Measurements from ENCODE around the gene TXNRD2. TPM values are rescaled to one million over a fixed set of nuclear protein-coding genes. Genes with fewer than 3 reads are reported as not detected.

Gene TXNRD2
- polyA plus RNA-seq, result 17.3 TPM

DNA sequence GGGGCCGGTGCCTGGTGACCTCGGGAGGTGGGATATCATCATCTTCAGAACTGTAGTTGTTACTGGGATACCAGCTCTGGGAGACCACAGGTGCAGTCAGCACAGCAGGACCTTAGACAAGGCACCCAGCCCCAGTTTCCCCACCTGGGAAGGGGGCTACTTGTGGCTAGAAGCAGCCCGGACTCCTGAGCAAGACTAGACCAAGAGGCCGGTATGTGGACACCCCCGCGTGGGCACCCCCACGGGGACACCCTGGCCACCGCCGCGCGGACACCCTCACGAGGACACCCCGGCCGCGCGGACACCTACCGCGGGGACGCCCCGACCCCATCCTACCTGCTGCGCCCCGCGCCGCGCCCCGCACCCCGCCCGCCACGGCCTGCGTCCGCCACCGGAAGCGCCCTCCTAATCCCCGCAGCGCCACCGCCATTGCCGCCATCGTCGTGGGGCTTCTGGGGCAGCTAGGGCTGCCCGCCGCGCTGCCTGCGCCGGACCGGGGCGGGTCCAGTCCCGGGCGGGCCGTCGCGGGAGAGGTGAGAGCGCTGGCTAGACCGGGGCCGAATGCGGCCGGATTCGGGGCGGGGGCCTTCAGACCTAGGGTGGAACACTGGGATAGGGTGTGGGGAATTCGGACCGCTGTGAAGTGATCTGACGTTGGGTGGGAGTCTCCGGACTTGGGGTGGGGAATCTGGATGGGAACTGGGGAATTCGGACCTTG, at the start of gene TXNRD2, which contains the start of gene COMT:
Gene TXNRD2, minus strand, starts transcription at position 454 of the 718 bp plus-strand sequence. Its CDS starts 15 bp downstream, at position 439.
Gene COMT, plus strand, starts transcription at position 408 of the 718 bp plus-strand sequence. CDS start 20,755 bp downstream, outside the sequence.
- peaks cover 0 to 3% (median 2%) of the 10 kb centered on the region in 3 donors for H3K9me3 Mint-ChIP-seq
- H3K4me1 Mint-ChIP-seq, result peaks cover 19 to 32% (median 29%) of the 10 kb centered on the region in 3 donors

DNA sequence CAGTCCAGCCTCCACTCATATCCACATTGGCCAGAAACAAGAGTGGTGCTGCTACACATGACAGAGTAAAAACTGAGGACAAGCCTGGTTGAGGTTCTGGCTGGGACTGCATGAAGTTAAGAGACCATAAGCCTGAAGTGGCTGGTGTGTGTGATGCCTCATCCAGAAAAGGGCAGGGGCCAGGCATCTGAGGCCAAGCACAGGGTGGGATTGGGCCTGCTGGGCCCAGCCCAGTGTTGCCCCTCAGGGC, 49.7 kb upstream of the TXNRD2 start:
- H3K9me3 Mint-ChIP-seq, result no peaks in the 10 kb centered on the region
- no peak overlapping the region for H3K4me3 Mint-ChIP-seq
- no peaks in the 10 kb centered on the region for H3K36me3 Mint-ChIP-seq
- peak overlapping the region in 1 of 3 donors; percentile 31 for H3K27ac Mint-ChIP-seq
- no peaks in the 10 kb centered on the region for H3K27me3 Mint-ChIP-seq
- H3K4me1 Mint-ChIP-seq, result peaks cover 0 to 1% (median 0%) of the 10 kb centered on the region in 3 donors

More for the DNA sequence above, at the start of gene TXNRD2, which contains the start of gene COMT:
- peak within 1 kb of the TSS; percentile 90 to 96 (median 92) for H3K27ac Mint-ChIP-seq
- H3K36me3 Mint-ChIP-seq, result peaks cover 7% of the 10 kb centered on the region
- peak within 1 kb of the TSS; percentile 85 to 97 (median 95) for H3K4me3 Mint-ChIP-seq
- no peaks in the 10 kb centered on the region for H3K27me3 Mint-ChIP-seq

DNA sequence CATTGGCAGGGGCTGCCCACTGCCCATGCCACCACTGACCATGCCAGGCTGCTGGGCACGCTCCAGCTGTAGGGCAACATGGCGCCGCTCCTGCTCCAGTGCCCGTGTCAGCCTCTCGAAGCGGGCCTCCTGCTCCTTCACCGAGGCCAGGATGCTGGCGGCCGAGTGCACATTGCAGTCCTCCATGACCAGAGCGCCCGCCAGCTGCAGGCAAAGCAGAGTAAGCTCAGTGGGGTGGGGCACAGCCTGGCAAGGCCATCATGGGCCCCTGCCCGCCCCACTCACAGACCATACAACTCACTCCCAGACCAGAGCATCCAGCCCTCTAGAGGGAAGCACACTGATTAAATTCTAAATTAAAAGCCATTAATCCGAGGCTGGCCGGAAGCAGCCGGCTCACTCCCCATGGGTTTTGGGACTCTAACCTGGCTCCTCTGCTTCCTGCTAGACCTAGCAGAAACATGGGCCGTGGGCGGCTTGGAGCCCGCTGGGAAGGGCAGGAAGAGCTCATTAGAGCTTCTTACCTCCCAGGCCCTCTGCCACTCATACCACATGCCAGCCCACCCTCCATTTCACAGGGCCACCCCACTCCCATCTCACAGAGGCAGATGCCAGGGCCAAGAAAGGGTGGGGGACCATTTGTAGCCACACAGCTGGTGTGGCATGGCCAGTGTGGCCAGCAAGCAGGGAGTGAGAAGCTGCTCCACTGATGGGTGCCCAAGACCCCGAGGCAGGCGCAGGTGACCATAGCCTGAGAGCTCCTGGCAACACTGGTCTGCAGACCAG, 49.2 kb upstream of the TXNRD2 start:
- H3K27ac Mint-ChIP-seq, result peak overlapping the region in 1 of 3 donors; percentile 31
- no peaks in the 10 kb centered on the region for H3K36me3 Mint-ChIP-seq
- H3K9me3 Mint-ChIP-seq, result no peaks in the 10 kb centered on the region
- no peak overlapping the region for H3K4me3 Mint-ChIP-seq
- H3K27me3 Mint-ChIP-seq, result no peaks in the 10 kb centered on the region
- H3K4me1 Mint-ChIP-seq, result peaks cover 0 to 1% (median 0%) of the 10 kb centered on the region in 3 donors

DNA sequence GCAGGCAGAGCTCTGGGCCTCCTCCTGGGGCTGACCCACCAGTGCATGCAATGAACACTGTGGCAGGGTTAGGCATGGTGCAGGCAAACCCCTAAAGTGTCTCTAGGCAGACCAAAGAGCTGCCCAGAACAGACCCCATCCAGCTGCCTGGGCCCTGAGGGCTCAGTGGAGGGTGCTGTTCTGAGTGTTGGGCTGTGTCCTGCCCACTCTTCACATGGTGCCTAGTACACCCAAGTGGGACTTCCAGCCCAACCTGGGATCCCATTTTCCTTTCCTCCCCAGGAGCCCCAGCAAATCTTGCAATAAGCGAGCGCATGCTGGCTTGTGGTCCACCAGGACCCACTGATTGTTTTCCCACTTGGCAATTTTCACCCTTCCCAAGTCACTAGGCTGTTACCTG, 48.6 kb upstream of the TXNRD2 start:
- Mint-ChIP-seq H3K36me3 (no peaks in the 10 kb centered on the region), H3K4me1 (peaks cover 0 to 1% (median 0%) of the 10 kb centered on the region in 3 donors), H3K9me3 (no peaks in the 10 kb centered on the region), H3K4me3 (no peak overlapping the region), H3K27ac (no peak overlapping the region), H3K27me3 (no peaks in the 10 kb centered on the region)

DNA sequence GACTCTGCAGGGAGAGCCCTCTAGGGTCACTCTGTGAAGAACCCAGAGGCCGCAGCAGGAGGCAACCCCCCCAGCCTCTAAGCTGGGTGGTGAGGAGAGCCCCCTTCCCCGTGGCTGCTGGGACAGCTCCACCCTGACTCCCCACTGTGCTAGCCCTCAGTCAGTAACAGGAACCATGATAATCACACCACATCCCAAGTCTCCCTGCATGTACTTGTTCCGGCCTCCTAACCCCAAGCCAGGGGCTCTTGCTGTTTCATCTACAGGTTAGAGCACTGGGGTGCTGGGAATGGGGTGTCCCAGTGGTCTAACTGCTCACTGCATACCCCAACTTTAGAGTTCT, 48.1 kb upstream of the TXNRD2 start:
- H3K9me3 Mint-ChIP-seq, result no peaks in the 10 kb centered on the region
- H3K4me1 Mint-ChIP-seq, result peaks cover 0 to 1% (median 0%) of the 10 kb centered on the region in 3 donors
- no peaks in the 10 kb centered on the region for H3K36me3 Mint-ChIP-seq
- H3K27me3 Mint-ChIP-seq, result no peaks in the 10 kb centered on the region
- H3K4me3 Mint-ChIP-seq, result no peak overlapping the region
- H3K27ac Mint-ChIP-seq, result no peak overlapping the region

DNA sequence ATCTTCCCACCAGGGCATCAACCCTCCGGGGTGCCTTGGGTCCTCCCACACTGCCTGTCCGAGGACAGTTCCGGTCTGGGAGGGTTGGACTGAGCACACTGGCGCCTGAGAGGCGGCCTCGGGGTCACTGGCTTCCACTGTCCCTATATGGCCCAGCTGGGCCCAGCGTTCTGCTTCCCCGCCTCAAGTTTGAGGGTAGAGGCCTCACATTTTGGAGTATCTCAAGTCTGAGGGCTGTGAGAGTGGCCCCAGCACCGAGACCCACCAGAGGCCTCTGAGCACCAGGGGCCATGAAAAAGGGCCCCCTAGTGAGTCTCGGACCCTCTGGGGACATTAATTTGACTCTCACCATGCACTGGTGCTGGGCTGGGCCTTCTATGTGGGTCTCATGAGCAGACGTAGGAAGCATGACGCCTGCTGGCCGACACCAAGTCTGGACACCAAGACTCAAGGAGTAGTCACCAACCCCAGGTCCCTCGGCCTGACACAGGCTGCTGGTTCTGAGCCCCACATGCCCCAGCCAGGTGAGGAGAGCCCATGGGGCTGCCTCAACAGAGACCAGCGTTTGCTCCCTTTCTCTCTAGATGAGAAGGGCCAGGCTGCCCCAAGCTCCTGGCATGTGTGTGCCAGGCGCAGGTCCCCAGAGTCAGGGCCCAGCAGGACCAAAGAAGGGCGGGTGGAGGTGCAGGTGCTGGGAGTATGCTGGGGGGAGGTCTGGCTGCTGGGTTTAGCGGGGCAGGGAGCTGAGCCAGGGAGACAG, 47.5 kb upstream of the TXNRD2 start:
- H3K4me3 Mint-ChIP-seq, result no peak overlapping the region
- H3K9me3 Mint-ChIP-seq, result no peaks in the 10 kb centered on the region
- H3K4me1 Mint-ChIP-seq, result peaks cover 0 to 1% (median 0%) of the 10 kb centered on the region in 3 donors
- H3K27ac Mint-ChIP-seq, result no peak overlapping the region
- peaks cover 3% of the 10 kb centered on the region for H3K27me3 Mint-ChIP-seq
- no peaks in the 10 kb centered on the region for H3K36me3 Mint-ChIP-seq

DNA sequence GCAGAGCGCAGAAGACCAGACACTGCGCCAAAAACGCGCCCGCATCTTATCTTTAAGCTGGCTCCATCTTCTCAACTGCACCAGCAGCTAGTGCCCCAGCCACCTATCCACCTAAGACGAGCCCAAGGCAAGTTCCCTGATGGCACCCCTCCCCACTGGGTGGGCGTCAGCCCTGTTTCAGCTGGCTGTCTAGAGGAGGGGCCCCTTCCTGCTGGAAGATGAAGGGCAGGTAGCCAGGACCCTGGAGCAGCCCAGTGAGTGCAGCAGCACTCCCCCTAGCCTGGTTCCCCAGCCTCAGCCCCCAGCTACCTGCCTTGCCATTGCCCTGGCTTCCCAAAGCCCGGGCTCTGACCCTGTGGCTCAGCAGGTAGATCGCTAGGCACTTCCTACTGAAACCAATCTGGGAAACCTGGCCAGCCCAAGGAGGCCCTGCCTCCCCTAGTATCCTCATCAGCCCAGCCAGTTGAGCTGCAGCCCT, 46.8 kb upstream of the TXNRD2 start:
- no peaks in the 10 kb centered on the region for H3K9me3 Mint-ChIP-seq
- H3K4me3 Mint-ChIP-seq, result peak overlapping the region in 2 of 4 donors; percentile 58 to 90
- H3K27ac Mint-ChIP-seq, result peak overlapping the region in 1 of 3 donors; percentile 16
- no peaks in the 10 kb centered on the region for H3K36me3 Mint-ChIP-seq
- no peaks in the 10 kb centered on the region for H3K4me1 Mint-ChIP-seq
- peaks cover 3% of the 10 kb centered on the region for H3K27me3 Mint-ChIP-seq

DNA sequence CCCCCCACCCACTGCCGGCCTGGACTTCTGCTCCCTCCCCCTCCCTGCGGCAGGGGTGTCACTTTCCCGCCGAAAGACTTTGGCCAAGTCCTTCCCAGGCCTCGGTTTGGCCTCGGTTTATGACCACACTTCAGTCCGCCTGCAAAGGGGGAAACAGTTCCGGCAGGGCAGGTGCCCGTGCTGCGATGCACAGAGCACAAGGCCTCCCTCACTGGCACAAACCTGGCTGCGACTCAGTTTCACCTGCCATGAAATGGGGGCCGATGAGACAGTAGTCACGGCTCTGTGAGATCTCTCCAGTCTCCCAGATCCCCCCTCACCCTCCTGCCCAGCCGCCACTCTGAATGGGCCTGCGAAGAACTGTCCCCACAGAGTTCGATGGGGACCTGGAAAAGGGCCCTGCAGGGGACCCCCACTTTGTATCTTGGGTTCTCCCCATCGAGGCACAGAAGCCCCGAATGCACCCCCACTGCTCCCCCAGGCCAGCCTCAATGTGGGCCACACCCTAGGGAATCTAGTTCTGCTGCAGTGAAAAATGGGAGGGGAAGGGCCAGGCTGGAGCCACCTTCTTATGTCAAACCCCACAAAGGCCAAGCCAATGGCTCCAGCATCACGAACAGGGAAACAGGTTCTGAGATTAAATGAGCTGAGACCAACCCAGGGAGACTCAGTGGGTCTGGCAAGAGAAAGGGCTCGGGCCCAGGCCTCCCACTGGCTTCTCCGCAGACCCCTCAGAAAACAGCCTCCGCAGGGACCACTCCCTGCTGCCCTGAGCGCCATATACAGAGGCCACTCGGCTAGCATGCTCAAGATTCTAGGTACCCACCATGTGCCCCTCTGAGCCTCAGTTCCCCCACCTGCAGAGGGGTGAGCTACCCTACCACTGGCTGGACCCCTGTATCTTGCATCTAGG, 46.0 kb upstream of the TXNRD2 start:
- peak overlapping the region in 1 of 3 donors; percentile 16 for H3K27ac Mint-ChIP-seq
- no peaks in the 10 kb centered on the region for H3K36me3 Mint-ChIP-seq

DNA sequence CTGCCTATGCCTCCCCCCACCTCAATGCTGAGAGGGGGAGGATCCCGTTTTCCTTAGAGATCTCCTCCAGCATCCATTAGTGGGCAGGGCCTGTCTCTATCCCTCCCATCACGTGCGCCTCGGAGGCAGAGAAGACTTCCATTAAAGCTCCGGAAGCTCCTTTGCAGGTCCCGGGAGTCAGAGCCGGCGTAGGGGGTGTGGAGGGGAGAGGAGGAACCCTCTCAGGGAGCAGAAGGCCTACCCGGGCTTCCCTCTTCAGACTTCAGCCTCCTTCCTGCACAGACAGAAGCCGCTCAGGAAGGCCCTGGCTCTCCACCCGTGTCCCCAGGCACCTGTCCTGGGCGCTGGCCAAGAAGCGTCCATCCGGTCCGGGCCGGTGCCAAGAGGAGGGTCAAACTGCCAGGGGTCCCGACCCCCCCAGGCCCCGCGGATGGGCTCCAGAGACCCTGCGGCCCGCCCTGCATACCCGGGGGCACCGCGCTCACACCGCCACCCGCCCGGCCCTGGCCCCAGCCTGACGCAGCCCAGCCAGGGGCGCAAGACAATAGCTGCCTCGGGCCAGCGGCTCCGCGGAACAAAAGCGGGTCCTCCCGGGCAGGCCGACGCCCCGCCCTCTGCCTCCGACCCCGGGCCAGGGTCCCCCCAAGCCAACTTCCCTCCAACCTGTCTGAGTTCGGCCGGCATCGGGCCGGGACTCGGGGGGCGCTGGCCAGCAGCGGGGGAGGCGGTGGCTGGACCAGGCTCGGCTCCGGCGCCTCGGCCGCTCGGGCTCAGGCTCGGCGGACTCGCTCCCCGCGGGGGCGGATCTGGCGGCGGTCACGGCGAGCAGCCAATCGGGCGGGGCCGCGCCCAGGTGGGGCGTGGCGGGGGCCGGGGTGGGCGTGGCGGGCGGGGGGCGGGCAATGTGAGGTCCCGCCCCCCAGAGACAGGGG, 45.1 kb upstream of the TXNRD2 start:
- Mint-ChIP-seq H3K4me1 (no peaks in the 10 kb centered on the region), H3K27ac (no peak overlapping the region), H3K27me3 (peaks cover 3% of the 10 kb centered on the region), H3K4me3 (peak overlapping the region; percentile 35 to 86 (median 57)), H3K36me3 (no peaks in the 10 kb centered on the region), H3K9me3 (no peaks in the 10 kb centered on the region)

More for the DNA sequence above, 46.0 kb upstream of the TXNRD2 start:
- H3K9me3 Mint-ChIP-seq, result no peaks in the 10 kb centered on the region
- peaks cover 3% of the 10 kb centered on the region for H3K27me3 Mint-ChIP-seq
- H3K4me1 Mint-ChIP-seq, result no peaks in the 10 kb centered on the region
- peak overlapping the region in 3 of 4 donors; percentile 48 to 90 (median 78) for H3K4me3 Mint-ChIP-seq

DNA sequence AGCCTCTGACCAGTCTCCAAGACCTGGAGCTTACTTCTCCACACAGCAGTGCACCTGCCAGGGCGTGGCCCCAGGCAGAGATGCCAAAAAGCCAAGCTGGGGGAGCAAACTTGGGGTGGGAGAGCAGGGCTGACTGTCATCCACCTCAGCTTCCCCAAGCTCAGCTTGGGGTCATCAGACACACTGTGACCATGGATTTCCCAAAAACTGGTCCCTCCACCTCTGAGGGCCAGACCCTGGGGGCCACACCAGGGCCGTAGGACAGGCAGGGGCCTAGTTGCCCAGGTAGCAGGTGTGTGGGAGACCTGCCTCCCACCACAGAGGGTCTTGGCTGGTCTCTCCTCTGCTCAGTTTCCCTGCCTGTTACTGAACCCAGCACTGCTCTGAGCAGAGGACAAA, 44.4 kb upstream of the TXNRD2 start:
- no peaks in the 10 kb centered on the region for H3K9me3 Mint-ChIP-seq
- H3K27me3 Mint-ChIP-seq, result peaks cover 3% of the 10 kb centered on the region
- no peaks in the 10 kb centered on the region for H3K36me3 Mint-ChIP-seq
- H3K27ac Mint-ChIP-seq, result no peak overlapping the region
- H3K4me1 Mint-ChIP-seq, result no peaks in the 10 kb centered on the region
- peak overlapping the region in 3 of 4 donors; percentile 35 to 66 (median 48) for H3K4me3 Mint-ChIP-seq

DNA sequence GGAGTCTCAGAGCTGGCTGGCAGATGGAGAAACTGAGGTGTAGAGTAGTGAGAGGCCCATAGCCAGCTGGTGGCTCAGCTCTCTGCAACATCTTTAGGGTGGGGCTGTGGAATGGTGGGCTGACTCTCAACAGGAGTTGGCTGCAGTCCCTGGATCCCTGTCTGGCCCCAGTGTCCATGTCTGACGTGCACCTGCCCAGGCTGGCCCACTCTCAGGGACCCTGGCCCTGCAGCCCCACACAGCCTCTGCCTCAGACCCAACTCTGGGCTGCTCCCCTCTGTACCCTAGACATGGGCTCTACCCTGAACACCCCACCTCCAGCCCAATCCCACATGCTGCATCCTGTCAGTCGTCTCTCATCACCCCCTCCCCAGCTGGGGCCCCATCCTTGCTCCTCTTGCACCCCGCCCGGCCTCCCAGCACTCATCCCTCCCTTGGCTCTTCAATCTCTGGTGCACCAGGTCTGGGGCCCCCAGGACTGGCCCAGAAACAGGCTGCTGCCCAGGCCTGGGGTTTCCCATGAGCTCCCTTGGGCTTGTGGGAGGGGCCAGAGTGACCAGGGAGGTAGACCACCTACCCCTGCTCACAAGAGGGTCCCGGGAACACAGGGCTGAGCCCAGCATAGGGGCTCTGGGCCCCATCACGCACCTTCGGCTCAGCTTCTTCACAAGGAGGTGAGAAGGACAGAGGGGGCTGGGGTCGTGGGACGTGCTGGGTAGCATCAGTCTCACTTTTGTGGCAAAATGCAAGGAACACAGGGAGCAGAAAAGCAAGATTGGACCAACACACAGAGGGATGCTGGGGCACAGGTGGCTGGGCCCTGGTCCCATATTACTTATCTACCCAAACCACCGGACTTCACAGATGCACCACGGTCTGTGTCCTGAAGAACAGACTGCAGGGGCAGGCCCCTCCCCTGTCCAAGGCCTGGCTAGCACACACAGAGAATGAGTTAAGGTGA, 43.5 kb upstream of the TXNRD2 start:
- Mint-ChIP-seq H3K4me3 (peak overlapping the region in 1 of 4 donors; percentile 70), H3K4me1 (no peaks in the 10 kb centered on the region), H3K27ac (no peak overlapping the region), H3K36me3 (no peaks in the 10 kb centered on the region), H3K9me3 (no peaks in the 10 kb centered on the region), H3K27me3 (peaks cover 3% of the 10 kb centered on the region)

DNA sequence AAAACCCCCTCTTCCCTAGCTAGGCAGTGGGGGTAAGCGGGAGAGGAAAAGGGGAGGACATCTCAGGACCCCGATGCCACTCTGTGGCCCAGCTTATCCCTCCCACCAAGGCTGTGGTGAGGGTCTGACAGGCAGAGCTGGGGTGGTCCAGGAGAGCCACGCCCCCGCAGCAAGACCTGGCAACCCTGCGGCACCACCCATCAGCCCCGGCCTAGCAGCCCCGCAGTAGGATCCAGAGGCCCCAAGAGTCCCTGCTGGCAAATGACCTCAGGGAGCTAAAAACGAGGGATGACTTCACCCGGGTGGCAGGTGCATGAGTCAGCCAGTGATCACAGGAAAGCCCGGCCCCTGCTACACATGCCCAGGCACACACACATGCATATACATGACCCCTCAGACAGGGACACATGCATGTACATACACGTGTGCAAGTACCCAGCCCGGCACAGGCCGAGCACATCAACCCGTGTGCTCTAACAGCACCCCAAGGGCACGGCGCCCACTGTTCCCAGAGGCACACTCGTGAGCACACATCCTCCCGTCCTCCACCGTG, 42.7 kb upstream of the TXNRD2 start:
- Mint-ChIP-seq H3K27ac (no peak overlapping the region), H3K4me1 (no peaks in the 10 kb centered on the region), H3K9me3 (no peaks in the 10 kb centered on the region), H3K4me3 (no peak overlapping the region), H3K36me3 (no peaks in the 10 kb centered on the region), H3K27me3 (peaks cover 3% of the 10 kb centered on the region)
